ENCODE data around the gene LINGO1.

Gene LINGO1

DNA sequence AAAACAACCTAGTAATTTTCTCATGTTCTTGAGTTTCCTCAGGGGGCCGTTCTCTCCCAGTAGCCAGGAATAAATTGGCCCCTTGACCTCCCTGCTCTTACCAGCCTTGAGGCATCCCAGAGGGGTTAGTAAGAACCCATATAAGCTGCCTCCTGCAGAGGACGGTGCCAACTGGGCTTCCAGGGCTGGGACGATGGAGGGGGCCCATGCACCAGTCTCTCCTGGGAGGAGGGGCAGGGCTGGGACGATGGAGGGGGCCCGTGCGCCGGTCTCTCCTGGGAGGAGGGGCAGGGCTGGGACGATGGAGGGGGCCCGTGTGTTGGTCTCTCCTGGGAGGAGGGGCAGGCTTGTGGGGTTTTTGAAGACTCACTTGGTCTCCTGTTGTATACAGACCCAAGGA is 22.0 kb downstream of the LINGO1 start:
- peaks cover 5% of the 10 kb centered on the region for H3K4me1 ChIP-seq (ENCODE audit: control insufficient read depth, insufficient read depth, low read depth, low read length)
- H3K79me1 ChIP-seq (replicated peaks; ENCODE audit: low read length, poor library complexity, severe bottlenecking), result no peaks in the 10 kb centered on the region
- no peak overlapping the region for H3K9ac ChIP-seq (ENCODE audit: low read length)
- H3K27ac ChIP-seq (ENCODE audit: low read length, poor library complexity, severe bottlenecking), result no peak overlapping the region
- H4K91ac ChIP-seq (ENCODE audit: low read length), result no peak overlapping the region
- 76% methylated on average over 3 of the region's 9 CpGs for WGBS
- no peak overlapping the region for H2BK12ac ChIP-seq (ENCODE audit: low read length in 2 of 2)
- no peak overlapping the region for H2BK120ac ChIP-seq (ENCODE audit: low read depth, low read length)
- H2BK15ac ChIP-seq (ENCODE audit: low read depth, poor library complexity, severe bottlenecking), result no peak overlapping the region
- H3K4me3 ChIP-seq (ENCODE audit: insufficient read depth in 1 of 2, low read depth in 1 of 2, low read length in 2 of 2), result no peak overlapping the region
- no peaks in the 10 kb centered on the region for H3K36me3 ChIP-seq (ENCODE audit: control insufficient read depth in 1 of 2, insufficient read depth in 2 of 2, low read depth in 1 of 2, low read length in 2 of 2)
- H3K27me3 ChIP-seq (ENCODE audit: control insufficient read depth in 1 of 2, insufficient read depth in 1 of 2, low read length in 2 of 2), result peaks cover 30 to 40% of the 10 kb centered on the region in 2 experiments
- H3K4me2 ChIP-seq (ENCODE audit: low read length, poor library complexity, severe bottlenecking), result no peak overlapping the region
- H3K4ac ChIP-seq (ENCODE audit: low read depth in 1 of 2, low read length in 2 of 2), result no peak overlapping the region
- H2BK5ac ChIP-seq (ENCODE audit: low read depth, low read length, poor library complexity, severe bottlenecking), result no peak overlapping the region
- no peak overlapping the region for H2AK5ac ChIP-seq (ENCODE audit: low read length, severe bottlenecking)
- H3K9me3 ChIP-seq (ENCODE audit: control insufficient read depth, low read length), result no peaks in the 10 kb centered on the region
- no peak overlapping the region for H2AFZ ChIP-seq (ENCODE audit: low read depth, low read length)
- H3K18ac ChIP-seq (ENCODE audit: low read depth in 1 of 2, low read length in 2 of 2), result no peak overlapping the region
- H3K14ac ChIP-seq (ENCODE audit: low read length in 2 of 2), result no peak overlapping the region
- no peak for DNase-seq
- H3K23ac ChIP-seq (ENCODE audit: low read length in 2 of 2), result no peak overlapping the region
- no peak overlapping the region for H4K8ac ChIP-seq (ENCODE audit: low read length)

GRCh38 chr15:77609558-77609957 is 23.2 kb downstream of the LINGO1 start:
- Histone ChIP-seq H3K9ac (ENCODE audit: low read length) (no peak overlapping the region), H2BK5ac (ENCODE audit: low read depth, low read length, poor library complexity, severe bottlenecking) (no peak overlapping the region), H3K27ac (ENCODE audit: low read length, poor library complexity, severe bottlenecking) (no peak overlapping the region), H3K9me3 (ENCODE audit: control insufficient read depth, low read length) (no peaks in the 10 kb centered on the region), H3K27me3 (ENCODE audit: control insufficient read depth in 1 of 2, insufficient read depth in 1 of 2, low read length in 2 of 2) (peaks cover 40 to 47% of the 10 kb centered on the region in 2 experiments), H3K14ac (ENCODE audit: low read length in 2 of 2) (no peak overlapping the region), H3K4me3 (ENCODE audit: insufficient read depth in 1 of 2, low read depth in 1 of 2, low read length in 2 of 2) (no peak overlapping the region), H4K8ac (ENCODE audit: low read length) (no peak overlapping the region), H3K36me3 (ENCODE audit: control insufficient read depth in 1 of 2, insufficient read depth in 2 of 2, low read depth in 1 of 2, low read length in 2 of 2) (no peaks in the 10 kb centered on the region), H3K23ac (ENCODE audit: low read length in 2 of 2) (no peak overlapping the region), H2BK12ac (ENCODE audit: low read length in 2 of 2) (no peak overlapping the region), H3K4me2 (ENCODE audit: low read length, poor library complexity, severe bottlenecking) (no peak overlapping the region), H3K79me1 (replicated peaks; ENCODE audit: low read length, poor library complexity, severe bottlenecking) (no peaks in the 10 kb centered on the region), H2BK120ac (ENCODE audit: low read depth, low read length) (no peak overlapping the region), H2AK5ac (ENCODE audit: low read length, severe bottlenecking) (no peak overlapping the region), H2BK15ac (ENCODE audit: low read depth, poor library complexity, severe bottlenecking) (no peak overlapping the region), H3K4me1 (ENCODE audit: control insufficient read depth, insufficient read depth, low read depth, low read length) (peaks cover 3% of the 10 kb centered on the region), H2AFZ (ENCODE audit: low read depth, low read length) (no peak overlapping the region), H4K91ac (ENCODE audit: low read length) (no peak overlapping the region), H3K18ac (ENCODE audit: low read depth in 1 of 2, low read length in 2 of 2) (no peak overlapping the region), H3K4ac (ENCODE audit: low read depth in 1 of 2, low read length in 2 of 2) (no peak overlapping the region)
- WGBS, result 100% methylated on average over 2 of the region's 3 CpGs
- no peak for DNase-seq

- no peak overlapping the region for H3K14ac ChIP-seq (ENCODE audit: low read length in 2 of 2)
- H3K79me1 ChIP-seq (replicated peaks; ENCODE audit: low read length, poor library complexity, severe bottlenecking), result no peaks in the 10 kb centered on the region
- no peak overlapping the region for H3K23ac ChIP-seq (ENCODE audit: low read length in 2 of 2)
Measured at GRCh38 chr15:77608774-77609173, 23.9 kb downstream of the LINGO1 start.

DNA sequence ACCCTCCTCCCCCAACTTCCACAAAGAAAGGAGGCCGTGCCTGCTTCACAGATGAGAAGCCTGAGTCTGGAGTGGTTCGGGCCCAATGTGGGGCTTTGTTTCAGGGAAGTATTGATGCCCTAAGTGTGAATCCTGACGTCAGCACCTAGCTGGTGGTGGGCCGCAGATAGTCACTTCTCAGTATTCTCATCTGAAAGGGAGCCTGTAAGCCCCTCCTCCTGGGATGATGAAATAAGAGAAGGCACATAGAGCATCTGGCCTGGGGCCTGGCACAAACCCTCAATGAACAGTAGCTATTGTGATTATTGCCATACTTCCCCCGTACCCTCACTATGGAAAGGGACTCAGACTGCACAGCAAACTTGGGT is 24.8 kb downstream of the LINGO1 start:
- Histone ChIP-seq H3K36me3 (ENCODE audit: control insufficient read depth in 1 of 2, insufficient read depth in 2 of 2, low read depth in 1 of 2, low read length in 2 of 2) (no peaks in the 10 kb centered on the region), H3K9ac (ENCODE audit: low read length) (no peak overlapping the region), H3K4me1 (ENCODE audit: control insufficient read depth, insufficient read depth, low read depth, low read length) (peaks cover 6% of the 10 kb centered on the region), H4K8ac (ENCODE audit: low read length) (peak overlapping the region; percentile 5), H3K9me3 (ENCODE audit: control insufficient read depth, low read length) (no peaks in the 10 kb centered on the region), H2BK120ac (ENCODE audit: low read depth, low read length) (peak overlapping the region; percentile 1), H2BK5ac (ENCODE audit: low read depth, low read length, poor library complexity, severe bottlenecking) (no peak overlapping the region), H3K4me3 (ENCODE audit: insufficient read depth in 1 of 2, low read depth in 1 of 2, low read length in 2 of 2) (no peak overlapping the region), H3K4me2 (ENCODE audit: low read length, poor library complexity, severe bottlenecking) (no peak overlapping the region), H2BK15ac (ENCODE audit: low read depth, poor library complexity, severe bottlenecking) (no peak overlapping the region), H3K27me3 (ENCODE audit: control insufficient read depth in 1 of 2, insufficient read depth in 1 of 2, low read length in 2 of 2) (peaks cover 42 to 50% of the 10 kb centered on the region in 2 experiments), H2BK12ac (ENCODE audit: low read length in 2 of 2) (no peak overlapping the region), H3K27ac (ENCODE audit: low read length, poor library complexity, severe bottlenecking) (no peak overlapping the region), H3K18ac (ENCODE audit: low read depth in 1 of 2, low read length in 2 of 2) (peak overlapping the region in 1 of 2 experiments; percentile 1), H3K79me1 (replicated peaks; ENCODE audit: low read length, poor library complexity, severe bottlenecking) (no peaks in the 10 kb centered on the region), H3K4ac (ENCODE audit: low read depth in 1 of 2, low read length in 2 of 2) (no peak overlapping the region), H3K14ac (ENCODE audit: low read length in 2 of 2) (no peak overlapping the region), H3K23ac (ENCODE audit: low read length in 2 of 2) (no peak overlapping the region), H2AFZ (ENCODE audit: low read depth, low read length) (no peak overlapping the region), H2AK5ac (ENCODE audit: low read length, severe bottlenecking) (no peak overlapping the region), H4K91ac (ENCODE audit: low read length) (peak overlapping the region; percentile 80)
- DNase-seq, result no peak
- WGBS, result 88% methylated on average over 5 of the region's 5 CpGs

More at GRCh38 chr15:77608774-77609173, 23.9 kb downstream of the LINGO1 start:
- 89% methylated on average over 6 of the region's 6 CpGs for WGBS
- Histone ChIP-seq H2BK15ac (ENCODE audit: low read depth, poor library complexity, severe bottlenecking) (no peak overlapping the region), H2AFZ (ENCODE audit: low read depth, low read length) (no peak overlapping the region), H3K4me2 (ENCODE audit: low read length, poor library complexity, severe bottlenecking) (no peak overlapping the region), H3K36me3 (ENCODE audit: control insufficient read depth in 1 of 2, insufficient read depth in 2 of 2, low read depth in 1 of 2, low read length in 2 of 2) (no peaks in the 10 kb centered on the region), H3K9me3 (ENCODE audit: control insufficient read depth, low read length) (no peaks in the 10 kb centered on the region), H3K4me1 (ENCODE audit: control insufficient read depth, insufficient read depth, low read depth, low read length) (peaks cover 6% of the 10 kb centered on the region), H4K8ac (ENCODE audit: low read length) (no peak overlapping the region), H3K27me3 (ENCODE audit: control insufficient read depth in 1 of 2, insufficient read depth in 1 of 2, low read length in 2 of 2) (peaks cover 42 to 50% of the 10 kb centered on the region in 2 experiments), H3K4me3 (ENCODE audit: insufficient read depth in 1 of 2, low read depth in 1 of 2, low read length in 2 of 2) (no peak overlapping the region), H3K18ac (ENCODE audit: low read depth in 1 of 2, low read length in 2 of 2) (no peak overlapping the region), H4K91ac (ENCODE audit: low read length) (no peak overlapping the region), H3K9ac (ENCODE audit: low read length) (no peak overlapping the region), H2AK5ac (ENCODE audit: low read length, severe bottlenecking) (no peak overlapping the region), H3K27ac (ENCODE audit: low read length, poor library complexity, severe bottlenecking) (no peak overlapping the region), H3K4ac (ENCODE audit: low read depth in 1 of 2, low read length in 2 of 2) (no peak overlapping the region), H2BK5ac (ENCODE audit: low read depth, low read length, poor library complexity, severe bottlenecking) (no peak overlapping the region), H2BK120ac (ENCODE audit: low read depth, low read length) (no peak overlapping the region), H2BK12ac (ENCODE audit: low read length in 2 of 2) (no peak overlapping the region)
- DNase-seq, result no peak
